Body of pancreas (tissue), 4 donors: ENCODE measurements around the gene UTP25.

Experiments used
- CTCF ChIP-seq, 7 experiments: fragments of 450-650 bp in 4 of 7; fragments of 200-600 bp in 3 of 7; sonication (generic) in 3 of 7; IDR thresholded peaks; one replicate each; pipeline ENCODE4 v1.5.1; 2016 to 2019; ENCODE audit warnings: antibody characterized with exemption in 7 of 7
- POLR2A ChIP-seq, 3 donors: fragments of 450-650 bp; IDR thresholded peaks; one replicate each; pipeline ENCODE4 v1.6.1; 2016; ENCODE audit warnings: antibody characterized with exemption in 3 of 3, mild to moderate bottlenecking in 2 of 3

GRCh38 chr1:209854196-209854595 lies 26.4 kb downstream of the UTP25 start:
- no peak for TF ChIP-seq CTCF (IDR thresholded peaks at IDR 0.05)
- no peak for TF ChIP-seq POLR2A (IDR thresholded peaks at IDR 0.05)
